ENCODE data around the gene SCLY. TPM values are rescaled to one million over a fixed set of nuclear protein-coding genes. Genes with fewer than 3 reads are reported as not detected.

Gene SCLY
- total and polyA plus RNA-seq, 2 of the 8 experiments (the other 6 are each of a cell fraction or from before 2014, with no cell fraction given), result 79.0 to 79.5 TPM

DNA sequence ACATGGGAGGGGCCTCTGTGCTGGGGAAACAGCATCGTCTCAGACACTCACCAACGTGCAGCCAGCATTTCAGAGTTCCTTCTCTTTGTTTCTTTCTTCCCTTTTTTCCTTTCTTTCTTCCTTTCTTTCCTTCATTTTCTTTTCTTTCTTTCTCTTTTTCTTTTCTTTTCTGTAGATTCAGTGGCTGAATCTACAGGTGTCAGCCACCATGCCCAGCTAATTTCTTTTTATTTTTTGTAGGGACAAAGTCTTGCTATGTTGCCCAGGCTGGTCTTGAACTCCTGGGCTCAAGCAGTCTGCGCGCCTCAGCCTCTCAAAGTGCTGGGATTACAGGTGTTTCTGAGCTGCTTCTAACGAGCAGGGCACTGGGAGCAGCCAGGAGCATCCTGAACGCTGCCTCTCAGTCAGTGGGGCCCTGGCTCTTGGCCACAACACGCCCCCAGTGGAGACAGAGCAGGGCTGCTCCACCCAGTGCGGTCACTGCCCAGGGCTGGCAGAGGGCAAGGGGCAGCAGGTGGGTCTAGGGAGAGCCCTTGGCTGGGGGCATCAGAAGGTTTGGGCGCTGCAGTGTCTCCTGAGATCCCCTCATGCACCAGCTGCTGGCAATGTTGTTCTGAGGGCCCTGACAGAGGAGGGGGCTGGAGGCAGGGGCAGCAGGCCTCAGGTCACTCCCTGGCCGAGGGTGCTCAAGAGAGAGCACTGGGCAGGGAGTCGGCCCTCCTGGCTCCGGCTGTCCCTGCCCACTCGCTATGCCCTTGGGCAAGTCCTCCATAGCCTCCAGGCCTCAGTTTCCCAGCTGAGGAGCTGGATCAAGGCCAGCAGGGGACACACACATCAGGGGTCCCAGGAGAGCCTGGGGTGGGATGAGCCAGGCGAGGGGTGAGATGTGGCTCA is 72.9 kb downstream of the SCLY start:
- FAIRE-seq, result no peak

More for the DNA sequence above, 72.9 kb downstream of the SCLY start:
- Histone ChIP-seq H4K8ac (ENCODE audit: extremely low read depth, insufficient read depth, low read length) (no peak overlapping the region), H3K27me3 (replicated peaks in 1 of 4; ENCODE audit: control insufficient read depth in 3 of 4, extremely low read depth in 1 of 4, insufficient read depth in 3 of 4, low read length in 3 of 4) (no peaks in the 10 kb centered on the region), H3K23ac (ENCODE audit: insufficient read length) (no peak overlapping the region), H2BK15ac (ENCODE audit: low read length) (no peak overlapping the region), H3K56ac (replicated peaks; ENCODE audit: insufficient read length, low read depth, low read length) (no peak overlapping the region), H3K18ac (ENCODE audit: extremely low read depth, low read length) (no peak overlapping the region), H3K14ac (ENCODE audit: insufficient read length) (no peak overlapping the region), H2BK12ac (ENCODE audit: low read depth, low read length) (no peak overlapping the region), H4K91ac (replicated peaks; ENCODE audit: insufficient read length, low read length) (no peak overlapping the region), H3K9ac (replicated peaks in 1 of 4; ENCODE audit: extremely low read depth in 1 of 4, low read depth in 3 of 4, low read length in 3 of 4) (no peak overlapping the region), H3K4me1 (replicated peaks in 1 of 4; ENCODE audit: control insufficient read depth in 3 of 4, insufficient read depth in 4 of 4, low read length in 3 of 4) (peaks cover 0 to 4% (median 0%) of the 10 kb centered on the region in 4 experiments; a peak in 2 of 7 replicates), H3K23me2 (ENCODE audit: low read depth, low read length) (no peaks in the 10 kb centered on the region), H3K27ac (ENCODE audit: low read depth, low read length) (no peak overlapping the region), H3K9me3 (ENCODE audit: insufficient read depth in 2 of 2, low read depth in 1 of 2, low read length in 1 of 2) (no peaks in the 10 kb centered on the region), H2AK5ac (ENCODE audit: low read depth, low read length) (no peak overlapping the region), H3K4me2 (ENCODE audit: insufficient read depth in 1 of 2, low read depth in 2 of 2, low read length in 2 of 2) (no peak overlapping the region), H3K4me3 (ENCODE audit: extremely low read depth in 1 of 4, insufficient read depth in 2 of 4, low read depth in 3 of 4, low read length in 4 of 4) (no peak overlapping the region), H3K4ac (replicated peaks; ENCODE audit: insufficient read length, low read depth, low read length) (no peak overlapping the region), H2BK120ac (replicated peaks; ENCODE audit: low read depth, low read length) (no peak overlapping the region), H3K79me1 (ENCODE audit: low read depth, low read length) (no peaks in the 10 kb centered on the region), H2BK5ac (ENCODE audit: low read depth, low read length) (no peak overlapping the region), H4K5ac (ENCODE audit: insufficient read length, low read depth, low read length) (no peak overlapping the region), H2BK20ac (ENCODE audit: low read length) (no peak overlapping the region), H4K20me1 (replicated peaks in 1 of 2; ENCODE audit: control insufficient read depth in 1 of 2, insufficient read depth in 2 of 2, low read length in 2 of 2) (peaks cover 0 to 1% of the 10 kb centered on the region in 2 experiments), H3K79me2 (ENCODE audit: control insufficient read depth in 1 of 2, insufficient read depth in 2 of 2, low read length in 2 of 2) (no peaks in the 10 kb centered on the region), H3K36me3 (ENCODE audit: control insufficient read depth in 2 of 4, insufficient read depth in 4 of 4, low read length in 3 of 4) (no peaks in the 10 kb centered on the region), H2AFZ (ENCODE audit: low read length) (no peak overlapping the region)
- ChIA-PET POLR2A (ENCODE audit: partially characterized antibody) (interaction anchor here (0.7 to 1.2 kb wide), 3 partner anchors 9 to 279 kb away, joined by 3 to 4 read pairs (median 4); partner anchors contain the start of gene ESPNL), CTCF (ENCODE audit: partially characterized antibody) (interaction anchor here (0.6 to 3.1 kb wide), 14 partner anchors 9 to 147 kb away, joined by 3 to 24 read pairs (median 4); no protein-coding TSS in a partner anchor)
- no peak for DNase-seq (ENCODE audit: low read depth in 1 of 2, low spot score in 2 of 2)
- TF ChIP-seq SUZ12 (IDR thresholded peaks at IDR 0.05; ENCODE audit: low read length) (no peak), CTBP2 (IDR thresholded peaks at IDR 0.05; ENCODE audit: borderline replicate concordance, insufficient read depth, insufficient read length, low read length) (no peak), RAD21 (IDR thresholded peaks at IDR 0.05 in 1 of 2, conservative IDR thresholded peaks at IDR 0.05 in 1 of 2; ENCODE audit: low read depth in 2 of 2, low read length in 2 of 2) (peak in 1 of 2 experiments; percentile 37; a peak in 1 of 4 replicates), BRCA1 (IDR thresholded peaks at IDR 0.05; ENCODE audit: low read depth, low read length) (no peak)
- TF ChIP-seq, protein P1, sequence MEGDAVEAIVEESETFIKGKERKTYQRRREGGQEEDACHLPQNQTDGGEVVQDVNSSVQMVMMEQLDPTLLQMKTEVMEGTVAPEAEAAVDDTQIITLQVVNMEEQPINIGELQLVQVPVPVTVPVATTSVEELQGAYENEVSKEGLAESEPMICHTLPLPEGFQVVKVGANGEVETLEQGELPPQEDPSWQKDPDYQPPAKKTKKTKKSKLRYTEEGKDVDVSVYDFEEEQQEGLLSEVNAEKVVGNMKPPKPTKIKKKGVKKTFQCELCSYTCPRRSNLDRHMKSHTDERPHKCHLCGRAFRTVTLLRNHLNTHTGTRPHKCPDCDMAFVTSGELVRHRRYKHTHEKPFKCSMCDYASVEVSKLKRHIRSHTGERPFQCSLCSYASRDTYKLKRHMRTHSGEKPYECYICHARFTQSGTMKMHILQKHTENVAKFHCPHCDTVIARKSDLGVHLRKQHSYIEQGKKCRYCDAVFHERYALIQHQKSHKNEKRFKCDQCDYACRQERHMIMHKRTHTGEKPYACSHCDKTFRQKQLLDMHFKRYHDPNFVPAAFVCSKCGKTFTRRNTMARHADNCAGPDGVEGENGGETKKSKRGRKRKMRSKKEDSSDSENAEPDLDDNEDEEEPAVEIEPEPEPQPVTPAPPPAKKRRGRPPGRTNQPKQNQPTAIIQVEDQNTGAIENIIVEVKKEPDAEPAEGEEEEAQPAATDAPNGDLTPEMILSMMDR (IDR thresholded peaks at IDR 0.05; ENCODE audit: control extremely low read depth in 1 of 3, insufficient read depth in 1 of 3, low read depth in 1 of 3, low read length in 3 of 3), result peak in 2 of 3 experiments; percentile 33 to 36; a peak in 2 of 4 replicates
- 80% methylated on average over 14 of the region's 14 CpGs; no CpG with 5 or more reads in 1 of the 2 experiments for WGBS, 2 experiments (ENCODE audit: extremely low coverage in 1 of 2, insufficient coverage in 1 of 2, insufficient read length in 1 of 2, insufficient replicate concordance in 2 of 2, low coverage in 1 of 2, low lambda C conversion rate in 2 of 2, missing lambda C conversion rate in 1 of 2)
